K562 (cell line): ENCODE results near the gene KCNH2. TPM values are rescaled to one million over a fixed set of nuclear protein-coding genes. Genes with fewer than 3 reads are reported as not detected.
A peak's percentile ranks its signal among the peaks of the same experiment; 100 is the strongest.

ENCODE experiments used
- ATF6 ChIP-seq: sonication (generic); formaldehyde crosslinking; IDR thresholded peaks from 2 replicates; pipeline ENCODE4 v1.4.0; 2020; ENCODE audit warnings: mild to moderate bottlenecking, missing genetic modification reagents
- BRCA1 ChIP-seq, 2 experiments: fragments of 450-650 bp in 1 of 2; sonication (generic) in 1 of 2; formaldehyde crosslinking in 1 of 2; IDR thresholded peaks; 2 replicates each; pipeline versions ENCODE4 v1.5.0 to v1.6.1; 2017 to 2020; ENCODE audit warnings: mild to moderate bottlenecking in 1 of 2, missing genetic modification reagents in 1 of 2
- CREBBP ChIP-seq: IDR thresholded peaks from one replicate; pipeline ENCODE4 v1.6.1; 2012; ENCODE audit warnings: low read depth, mild to moderate bottlenecking, control low read depth, inconsistent platforms, low read length
- HLTF ChIP-seq: fragments of 450-650 bp; IDR thresholded peaks from 2 replicates; pipeline ENCODE4 v1.6.1; 2016
- HNRNPUL1 ChIP-seq: fragments of 200-400 bp; formaldehyde crosslinking; IDR thresholded peaks from 2 replicates; pipeline ENCODE4 v1.6.1; 2017; ENCODE audit warnings: low read length
- KAT7 ChIP-seq: sonication (generic); formaldehyde crosslinking; IDR thresholded peaks from 2 replicates; pipeline ENCODE4 v1.8.0; 2022; ENCODE audit warnings: missing genetic modification reagents, mild to moderate bottlenecking, borderline replicate concordance
- KDM4B ChIP-seq, 2 experiments: fragments of 450-650 bp in 1 of 2; sonication (generic) in 1 of 2; IDR thresholded peaks; 2 replicates each; pipeline ENCODE4 v1.6.1; 2016 to 2017; ENCODE audit warnings: borderline replicate concordance in 2 of 2, antibody characterized with exemption in 1 of 2, low read depth in 1 of 2, mild to moderate bottlenecking in 1 of 2
- NBN ChIP-seq: fragments of 450-650 bp; IDR thresholded peaks from 2 replicates; pipeline ENCODE4 v1.6.1; 2016; ENCODE audit warnings: low read depth, mild to moderate bottlenecking
- PHF21A ChIP-seq: fragments of 450-650 bp; IDR thresholded peaks from 2 replicates; pipeline ENCODE4 v1.6.1; 2017; ENCODE audit warnings: low read depth, borderline replicate concordance
- SRF ChIP-seq, 2 experiments: fragments of 250-450, 450-650 bp in 1 of 2; sonication (Bioruptor Pico) in 1 of 2; sonication (generic) in 1 of 2; formaldehyde crosslinking; IDR thresholded peaks; 2 replicates each; pipeline versions ENCODE4 v1.5.0 to v1.5.1; 2020 to 2022; ENCODE audit warnings: mild to moderate bottlenecking in 1 of 2, missing genetic modification reagents in 1 of 2
- ZNF174 ChIP-seq: fragments of 250-450 bp; sonication (Bioruptor Pico); IDR thresholded peaks from 2 replicates; pipeline ENCODE4 v1.4.0; 2020; ENCODE audit warnings: mild to moderate bottlenecking
- ZNF23 ChIP-seq: fragments of 250-450 bp; sonication (Bioruptor Pico); IDR thresholded peaks from 2 replicates; pipeline ENCODE4 v1.4.0; 2020; ENCODE audit warnings: mild to moderate bottlenecking
- ZNF347 ChIP-seq: fragments of 450-650 bp; formaldehyde crosslinking; IDR thresholded peaks from 2 replicates; pipeline ENCODE4 v1.4.0; 2020; ENCODE audit warnings: low read depth, mild to moderate bottlenecking, moderate library complexity
- ZNF707 ChIP-seq: fragments of 250-450 bp; sonication (Bioruptor Pico); conservative IDR thresholded peaks from 2 replicates; pipeline ENCODE4 v1.8.0; 2022; ENCODE audit warnings: inconsistent platforms, mild to moderate bottlenecking, moderate library complexity
- ZNF830 ChIP-seq: fragments of 250-450 bp; sonication (Bioruptor Pico); IDR thresholded peaks from 2 replicates; pipeline ENCODE4 v1.5.0; 2021; ENCODE audit warnings: mild to moderate bottlenecking
- polyA plus RNA-seq, 8 experiments: library from polyadenylated mRNA; depleted of rRNA in 4 of 8; stranded (reverse) in 5 of 8; unstranded in 3 of 8; fragments of >200 nt; fragmentation: Nextera tagmentation in 2 of 8; fragmentation: Illumina TruSeq in 1 of 8; extraction: Ambion mirVana in 2 of 8; extraction: Trizol in 1 of 8; gene quantifications; 2 replicates each; pipeline versions ENCODE4 v1.2.1 to v1.2.3, GENCODE V29; 2011 to 2014; ENCODE audit warnings: inconsistent platforms in 1 of 8, missing spikeins in 1 of 8
- total RNA-seq, 7 experiments: library from RNA; depleted of rRNA in 6 of 7; stranded (reverse); fragments of >200 nt in 6 of 7; fragmentation: Illumina TruSeq in 2 of 7; extraction: Trizol in 2 of 7; gene quantifications; 2 replicates each; pipeline versions ENCODE4 v1.2.1 to v1.2.3, GENCODE V29; 2011 to 2021; ENCODE audit warnings: low replicate concordance in 1 of 7
- TF ChIP-seq, protein P1 (sequence below), 2 experiments: fragments of 450-650 bp; IDR thresholded peaks; 2 replicates each; pipeline ENCODE4 v1.6.1; 2016
- TF ChIP-seq, protein P2 (sequence below), 2 experiments: IDR thresholded peaks; 2 replicates each; pipeline ENCODE4 v1.6.1; 2012; ENCODE audit warnings: improper control_type of control experiment in 2 of 2, low read depth in 2 of 2, low read length in 2 of 2, borderline replicate concordance in 1 of 2
- TF ChIP-seq, protein P3 (sequence below): fragments of 250-450 bp; sonication (Bioruptor Pico); IDR thresholded peaks from 2 replicates; pipeline ENCODE4 v1.8.0; 2021; ENCODE audit warnings: borderline replicate concordance, mild to moderate bottlenecking, moderate library complexity; ENCODE audit not compliant: poor library complexity, severe bottlenecking
- TF ChIP-seq, protein P4 (sequence below): fragments of 450-650 bp; IDR thresholded peaks from 2 replicates; pipeline ENCODE4 v1.6.1; 2016; ENCODE audit warnings: antibody characterized with exemption

The KCNH2 gene
- total and polyA plus RNA-seq, 9 of the 15 experiments (the other 6 are each of a cell fraction or from before 2014, with no cell fraction given) = 18.1 to 368 (median 218) TPM

GRCh38 chr7:151008511-151009323 is 30.6 kb upstream of the KCNH2 start (continued):
- TF ChIP-seq ZNF23 (CRISPR knock-in tag) (0 out of 2 replicates have a peak, but pooled peaks have one; percentile 22), BRCA1 (IDR thresholded peaks at IDR 0.05) (no peak), BRCA1 (CRISPR knock-in tag; IDR thresholded peaks at IDR 0.05) (no peak), ZNF707 (CRISPR knock-in tag) (peak; percentile 26; the same call in 1 of the 2 replicates), ATF6 (no peak; the same call in 1 of the 2 replicates), HNRNPUL1 (no peak), NBN (peak; percentile 96), KDM4B (IDR thresholded peaks at IDR 0.05; ENCODE audit: borderline replicate concordance in 2 of 2, low read depth in 1 of 2) (peak in 1 of 2 experiments; percentile 87; a peak in 2 of 4 replicates), KAT7 (CRISPR knock-in tag) (peak; percentile 86; the same call in 1 of the 2 replicates), SRF (CRISPR knock-in tag; IDR thresholded peaks at IDR 0.05) (peak; percentile 48 to 85; a peak in 1 of 4 replicates), ZNF830 (CRISPR knock-in tag) (peak; percentile 47; the same call in 1 of the 2 replicates), ZNF174 (no peak), ZNF347 (CRISPR knock-in tag) (no peak), CREBBP (no peak), HLTF (peak; percentile 67), PHF21A (peak; percentile 94)
- TF ChIP-seq, protein P1, sequence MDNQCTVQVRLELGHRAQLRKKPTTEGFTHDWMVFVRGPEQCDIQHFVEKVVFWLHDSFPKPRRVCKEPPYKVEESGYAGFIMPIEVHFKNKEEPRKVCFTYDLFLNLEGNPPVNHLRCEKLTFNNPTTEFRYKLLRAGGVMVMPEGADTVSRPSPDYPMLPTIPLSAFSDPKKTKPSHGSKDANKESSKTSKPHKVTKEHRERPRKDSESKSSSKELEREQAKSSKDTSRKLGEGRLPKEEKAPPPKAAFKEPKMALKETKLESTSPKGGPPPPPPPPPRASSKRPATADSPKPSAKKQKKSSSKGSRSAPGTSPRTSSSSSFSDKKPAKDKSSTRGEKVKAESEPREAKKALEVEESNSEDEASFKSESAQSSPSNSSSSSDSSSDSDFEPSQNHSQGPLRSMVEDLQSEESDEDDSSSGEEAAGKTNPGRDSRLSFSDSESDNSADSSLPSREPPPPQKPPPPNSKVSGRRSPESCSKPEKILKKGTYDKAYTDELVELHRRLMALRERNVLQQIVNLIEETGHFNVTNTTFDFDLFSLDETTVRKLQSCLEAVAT (IDR thresholded peaks at IDR 0.05) = peak in 1 of 2 experiments; percentile 77; a peak in 3 of 4 replicates
- TF ChIP-seq, protein P2, sequence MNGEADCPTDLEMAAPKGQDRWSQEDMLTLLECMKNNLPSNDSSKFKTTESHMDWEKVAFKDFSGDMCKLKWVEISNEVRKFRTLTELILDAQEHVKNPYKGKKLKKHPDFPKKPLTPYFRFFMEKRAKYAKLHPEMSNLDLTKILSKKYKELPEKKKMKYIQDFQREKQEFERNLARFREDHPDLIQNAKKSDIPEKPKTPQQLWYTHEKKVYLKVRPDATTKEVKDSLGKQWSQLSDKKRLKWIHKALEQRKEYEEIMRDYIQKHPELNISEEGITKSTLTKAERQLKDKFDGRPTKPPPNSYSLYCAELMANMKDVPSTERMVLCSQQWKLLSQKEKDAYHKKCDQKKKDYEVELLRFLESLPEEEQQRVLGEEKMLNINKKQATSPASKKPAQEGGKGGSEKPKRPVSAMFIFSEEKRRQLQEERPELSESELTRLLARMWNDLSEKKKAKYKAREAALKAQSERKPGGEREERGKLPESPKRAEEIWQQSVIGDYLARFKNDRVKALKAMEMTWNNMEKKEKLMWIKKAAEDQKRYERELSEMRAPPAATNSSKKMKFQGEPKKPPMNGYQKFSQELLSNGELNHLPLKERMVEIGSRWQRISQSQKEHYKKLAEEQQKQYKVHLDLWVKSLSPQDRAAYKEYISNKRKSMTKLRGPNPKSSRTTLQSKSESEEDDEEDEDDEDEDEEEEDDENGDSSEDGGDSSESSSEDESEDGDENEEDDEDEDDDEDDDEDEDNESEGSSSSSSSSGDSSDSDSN (IDR thresholded peaks at IDR 0.05; ENCODE audit: borderline replicate concordance in 1 of 2, low read depth in 2 of 2, low read length in 2 of 2) = peak in 1 of 2 experiments; percentile 86; a peak in 2 of 4 replicates
- TF ChIP-seq, protein P3, sequence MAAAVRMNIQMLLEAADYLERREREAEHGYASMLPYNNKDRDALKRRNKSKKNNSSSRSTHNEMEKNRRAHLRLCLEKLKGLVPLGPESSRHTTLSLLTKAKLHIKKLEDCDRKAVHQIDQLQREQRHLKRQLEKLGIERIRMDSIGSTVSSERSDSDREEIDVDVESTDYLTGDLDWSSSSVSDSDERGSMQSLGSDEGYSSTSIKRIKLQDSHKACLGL (CRISPR knock-in tag) = no peak
- TF ChIP-seq, protein P4, sequence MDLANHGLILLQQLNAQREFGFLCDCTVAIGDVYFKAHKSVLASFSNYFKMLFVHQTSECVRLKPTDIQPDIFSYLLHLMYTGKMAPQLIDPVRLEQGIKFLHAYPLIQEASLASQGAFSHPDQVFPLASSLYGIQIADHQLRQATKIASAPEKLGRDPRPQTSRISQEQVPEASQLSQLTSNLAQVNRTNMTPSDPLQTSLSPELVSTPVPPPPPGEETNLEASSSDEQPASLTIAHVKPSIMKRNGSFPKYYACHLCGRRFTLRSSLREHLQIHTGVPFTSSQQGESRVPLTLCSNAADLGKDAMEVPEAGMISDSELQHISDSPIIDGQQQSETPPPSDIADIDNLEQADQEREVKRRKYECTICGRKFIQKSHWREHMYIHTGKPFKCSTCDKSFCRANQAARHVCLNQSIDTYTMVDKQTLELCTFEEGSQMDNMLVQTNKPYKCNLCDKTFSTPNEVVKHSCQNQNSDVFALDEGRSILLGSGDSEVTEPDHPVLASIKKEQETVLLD = peak; percentile 82
